ENCODE measurements around the gene ACTL7B. TPM values are rescaled to one million over a fixed set of nuclear protein-coding genes. Genes with fewer than 3 reads are reported as not detected.

Gene ACTL7B
- total RNA-seq, 2 donors from 2014 or later: 0.26 TPM; not detected in 1

GRCh38 chr9:108860354-108860753 lies 4.6 kb upstream of the ACTL7B start:
- TF ChIP-seq POLR2A (IDR thresholded peaks at IDR 0.05) (no peak), CTCF (IDR thresholded peaks at IDR 0.05) (no peak)
- Histone ChIP-seq H3K9me3 (no peaks in the 10 kb centered on the region), H3K4me3 (no peak overlapping the region), H3K27me3 (no peaks in the 10 kb centered on the region), H3K4me1 (no peaks in the 10 kb centered on the region), H3K36me3 (replicated peaks in 1 of 2; ENCODE audit: insufficient read depth in 1 of 2, low read depth in 2 of 2) (no peaks in the 10 kb centered on the region), H3K27ac (no peak overlapping the region)
- DNase-seq (no peak), ATAC-seq (no peak)
- intact Hi-C loops (cut with DNase I): no loop called here
- 78 to 81% methylated on average over 4 of the region's 4 CpGs for WGBS, 2 donors

- Histone ChIP-seq H3K27me3 (no peaks in the 10 kb centered on the region), H3K9me3 (no peaks in the 10 kb centered on the region), H3K4me1 (no peaks in the 10 kb centered on the region), H3K36me3 (replicated peaks in 1 of 2; ENCODE audit: insufficient read depth in 1 of 2, low read depth in 2 of 2) (no peaks in the 10 kb centered on the region), H3K27ac (no peak overlapping the region), H3K4me3 (no peak overlapping the region)
- TF ChIP-seq CTCF (IDR thresholded peaks at IDR 0.05) (no peak), POLR2A (IDR thresholded peaks at IDR 0.05) (no peak)
- 73 to 79% methylated on average over 3 of the region's 3 CpGs for WGBS, 2 donors
- intact Hi-C loops (cut with DNase I): no loop called here
- ATAC-seq (no peak), DNase-seq (no peak)
Measured at GRCh38 chr9:108859459-108860114, 3.8 kb upstream of the ACTL7B start.

DNA sequence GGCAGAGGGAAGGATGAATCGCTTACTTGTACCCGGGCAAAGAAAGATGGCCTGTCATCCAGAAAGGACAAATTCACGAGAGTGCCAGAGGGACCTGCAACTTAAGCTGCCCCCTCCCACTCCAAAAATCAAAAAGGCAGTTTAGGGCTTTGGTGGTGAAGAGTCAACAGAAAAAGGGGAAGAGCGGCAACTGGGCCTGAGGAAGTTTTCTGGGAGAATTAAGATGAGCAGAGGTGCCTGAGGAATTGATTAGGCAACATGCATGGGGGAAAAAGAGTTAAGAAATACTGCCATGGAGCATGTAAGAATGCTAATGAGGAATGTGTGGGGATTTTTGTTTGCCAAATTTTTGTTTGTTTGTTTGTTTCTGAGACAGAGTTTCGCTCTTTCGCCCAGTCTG lies 1.8 kb upstream of the ACTL7B start:
- no peak overlapping the region for H3K4me3 ChIP-seq
- ATAC-seq (no peak), DNase-seq (no peak)
- no peak overlapping the region for H3K27ac ChIP-seq
- intact Hi-C loops (cut with DNase I): no loop called here
- TF ChIP-seq CTCF (IDR thresholded peaks at IDR 0.05) (no peak), POLR2A (IDR thresholded peaks at IDR 0.05) (no peak)
- WGBS, 2 donors: 86 to 89% methylated on average over 6 of the region's 6 CpGs
- H3K9me3 ChIP-seq: no peaks in the 10 kb centered on the region
- no peaks in the 10 kb centered on the region for H3K27me3 ChIP-seq
- H3K4me1 ChIP-seq: no peaks in the 10 kb centered on the region
- no peaks in the 10 kb centered on the region for H3K36me3 ChIP-seq (replicated peaks in 1 of 2; ENCODE audit: insufficient read depth in 1 of 2, low read depth in 2 of 2)

DNA sequence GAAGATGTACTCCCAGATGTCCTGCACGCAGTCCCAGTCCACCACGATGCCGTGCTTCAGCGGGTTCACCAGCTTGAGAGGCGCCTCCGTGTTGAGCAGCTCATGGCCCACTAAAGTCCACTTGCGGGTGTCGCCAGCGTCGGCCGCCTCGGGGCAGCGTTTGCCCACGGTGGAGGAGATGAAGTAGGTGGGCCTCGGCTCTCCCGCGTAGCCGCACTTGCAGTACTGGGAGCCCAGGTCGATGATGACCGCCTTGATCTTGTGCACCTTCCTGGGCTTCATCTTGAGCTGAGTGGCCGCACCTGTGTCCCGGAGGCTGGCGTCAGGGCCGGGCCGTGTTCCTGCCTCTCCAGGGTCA lies 278 bp downstream of the ACTL7B start:
- TF ChIP-seq POLR2A (IDR thresholded peaks at IDR 0.05) (no peak), CTCF (IDR thresholded peaks at IDR 0.05) (no peak)
- no peaks in the 10 kb centered on the region for H3K27me3 ChIP-seq
- DNase-seq (no peak), ATAC-seq (no peak)
- H3K27ac ChIP-seq: no peak overlapping the region
- no peaks in the 10 kb centered on the region for H3K4me1 ChIP-seq
- intact Hi-C loops (cut with DNase I): no loop called here
- H3K4me3 ChIP-seq: no peak overlapping the region
- no peaks in the 10 kb centered on the region for H3K9me3 ChIP-seq
- 86 to 90% methylated on average over 15 to 24 of the region's 25 CpGs for WGBS, 2 donors
- no peaks in the 10 kb centered on the region for H3K36me3 ChIP-seq (replicated peaks in 1 of 2; ENCODE audit: insufficient read depth in 1 of 2, low read depth in 2 of 2)

Measured in body of pancreas (tissue), 4 donors.